HepG2 (cell line): ENCODE measurements around the gene CMTM1. TPM values are rescaled to one million over a fixed set of nuclear protein-coding genes. Genes with fewer than 3 reads are reported as not detected.

Source experiments
- BORCS8-MEF2B ChIP-seq: sonication (generic); formaldehyde crosslinking; IDR thresholded peaks from 2 replicates; pipeline ENCODE4 v1.8.0; 2022; ENCODE audit warnings: mild to moderate bottlenecking, missing genetic modification reagents
- FOSL2 ChIP-seq: sonication (generic); formaldehyde crosslinking; IDR thresholded peaks from 2 replicates; pipeline ENCODE4 v1.4.0; 2020; ENCODE audit warnings: missing genetic modification reagents
- MBNL3 ChIP-seq: fragments of 250-450 bp; sonication (Bioruptor Pico); conservative IDR thresholded peaks from 2 replicates; pipeline ENCODE4 v1.8.0; 2022; ENCODE audit warnings: mild to moderate bottlenecking, inconsistent platforms
- POLR2A ChIP-seq, 2 experiments: IDR thresholded peaks; 2 replicates each; pipeline ENCODE4 v1.6.1; 2011; ENCODE audit warnings: low read depth in 2 of 2, low read length in 2 of 2, mild to moderate bottlenecking in 1 of 2, moderate library complexity in 1 of 2; ENCODE audit not compliant: insufficient read depth in 1 of 2
- SAP130 ChIP-seq: IDR thresholded peaks from 2 replicates; pipeline ENCODE4 v1.6.1; 2016; ENCODE audit warnings: low read depth
- SP4 ChIP-seq: sonication (generic); formaldehyde crosslinking; IDR thresholded peaks from 2 replicates; pipeline ENCODE4 v1.8.1; 2023; ENCODE audit warnings: mild to moderate bottlenecking, missing genetic modification reagents
- ZNF556 ChIP-seq: sonication (generic); formaldehyde crosslinking; IDR thresholded peaks from 2 replicates; pipeline ENCODE4 v1.4.0; 2020; ENCODE audit warnings: mild to moderate bottlenecking, missing genetic modification reagents, borderline replicate concordance
- ZNF777 ChIP-seq: sonication (generic); formaldehyde crosslinking; IDR thresholded peaks from 2 replicates; pipeline ENCODE4 v1.4.0; 2020; ENCODE audit warnings: missing genetic modification reagents
- polyA plus RNA-seq, 8 experiments: library from polyadenylated mRNA; depleted of rRNA in 3 of 8; stranded (reverse) in 7 of 8; unstranded in 1 of 8; fragments of >200 nt; fragmentation: Illumina TruSeq in 4 of 8; extraction: Trizol in 4 of 8; gene quantifications; 2 replicates each; pipeline versions ENCODE4 v1.2.1 to v1.2.3, GENCODE V29; 2011 to 2016; ENCODE audit warnings: low read depth in 4 of 8, missing spikeins in 1 of 8, mixed read lengths in 1 of 8; ENCODE audit not compliant: insufficient read depth in 1 of 8
- total RNA-seq, 5 experiments: library from RNA; depleted of rRNA; stranded (reverse); fragments of >200 nt; fragmentation: Illumina TruSeq; extraction: Trizol; gene quantifications; 2 replicates each; pipeline ENCODE4 v1.2.3, GENCODE V29; 2016; ENCODE audit warnings: low read depth in 1 of 5
- TF ChIP-seq, protein P1 (sequence below): sonication (generic); formaldehyde crosslinking; IDR thresholded peaks from 2 replicates; pipeline ENCODE4 v1.5.0; 2020; ENCODE audit warnings: missing genetic modification reagents, mild to moderate bottlenecking, borderline replicate concordance
- TF ChIP-seq, protein P2 (sequence below): sonication (generic); formaldehyde crosslinking; IDR thresholded peaks from 2 replicates; pipeline ENCODE4 v1.5.1; 2020; ENCODE audit warnings: mild to moderate bottlenecking, missing genetic modification reagents, moderate library complexity
- TF ChIP-seq, protein P3 (sequence below): sonication (generic); formaldehyde crosslinking; IDR thresholded peaks from 2 replicates; pipeline ENCODE4 v1.5.1; 2020; ENCODE audit warnings: missing genetic modification reagents, mild to moderate bottlenecking, borderline replicate concordance
- TF ChIP-seq, protein P4 (sequence below): sonication (generic); formaldehyde crosslinking; IDR thresholded peaks from 2 replicates; pipeline ENCODE4 v1.4.0; 2020; ENCODE audit warnings: missing genetic modification reagents
- TF ChIP-seq, protein P5 (sequence below): sonication (generic); formaldehyde crosslinking; IDR thresholded peaks from 2 replicates; pipeline ENCODE4 v1.5.1; 2020; ENCODE audit warnings: missing genetic modification reagents, mild to moderate bottlenecking, borderline replicate concordance
- TF ChIP-seq, protein P6 (sequence below), 2 experiments: sonication (generic) in 1 of 2; formaldehyde crosslinking in 1 of 2; IDR thresholded peaks; 2 replicates each; pipeline versions ENCODE4 v1.4.0 to v1.6.1; 2016 to 2020; ENCODE audit warnings: borderline replicate concordance in 1 of 2, low read depth in 1 of 2, mild to moderate bottlenecking in 1 of 2, missing genetic modification reagents in 1 of 2

Gene CMTM1
- total and polyA plus RNA-seq, 2 of the 13 experiments (the other 11 are each of a cell fraction or from before 2014, with no cell fraction given), result 1.7 to 2.9 TPM

DNA sequence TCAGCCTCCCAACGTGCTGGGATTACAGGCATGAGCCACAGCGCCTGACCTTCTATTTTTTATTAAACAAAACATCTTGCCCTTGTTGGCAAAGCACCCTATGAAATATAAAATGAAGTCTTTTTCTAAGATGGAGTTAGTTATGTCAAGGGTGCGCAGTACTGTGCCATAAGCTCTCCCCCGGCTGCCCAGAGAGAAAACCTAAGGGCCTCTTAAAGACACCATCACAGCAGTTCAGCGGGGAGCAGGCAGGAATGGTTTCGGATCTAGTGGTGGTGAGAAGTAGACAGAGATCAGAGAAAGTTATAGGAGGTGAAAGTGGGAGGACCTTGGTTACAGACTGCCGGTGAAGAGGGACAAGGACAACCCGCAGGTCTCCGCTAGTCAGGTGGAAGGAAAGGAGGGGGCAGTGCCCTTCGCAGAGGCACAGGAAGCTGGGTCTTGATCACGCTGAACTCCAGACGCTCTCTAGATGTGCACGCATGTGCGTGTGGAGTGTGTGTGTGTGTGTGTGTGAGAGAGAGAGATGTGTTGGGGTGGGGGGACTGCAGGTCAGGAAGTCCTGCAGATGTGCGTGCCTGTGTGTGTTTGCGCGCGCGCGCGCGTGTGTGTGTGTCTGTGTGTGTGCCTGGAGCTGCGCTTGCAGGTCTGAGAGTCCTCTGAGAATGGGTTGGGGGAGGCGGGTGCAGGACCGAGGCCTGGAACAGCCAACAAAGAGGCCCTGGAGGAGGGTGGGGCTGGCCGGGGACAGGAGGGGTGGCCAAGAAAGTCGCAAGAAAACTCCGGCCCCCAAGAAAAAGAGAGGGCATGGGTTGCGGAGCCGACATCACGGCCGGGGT, 37.5 kb downstream of the CMTM1 start (continued):
- TF ChIP-seq, protein P1, sequence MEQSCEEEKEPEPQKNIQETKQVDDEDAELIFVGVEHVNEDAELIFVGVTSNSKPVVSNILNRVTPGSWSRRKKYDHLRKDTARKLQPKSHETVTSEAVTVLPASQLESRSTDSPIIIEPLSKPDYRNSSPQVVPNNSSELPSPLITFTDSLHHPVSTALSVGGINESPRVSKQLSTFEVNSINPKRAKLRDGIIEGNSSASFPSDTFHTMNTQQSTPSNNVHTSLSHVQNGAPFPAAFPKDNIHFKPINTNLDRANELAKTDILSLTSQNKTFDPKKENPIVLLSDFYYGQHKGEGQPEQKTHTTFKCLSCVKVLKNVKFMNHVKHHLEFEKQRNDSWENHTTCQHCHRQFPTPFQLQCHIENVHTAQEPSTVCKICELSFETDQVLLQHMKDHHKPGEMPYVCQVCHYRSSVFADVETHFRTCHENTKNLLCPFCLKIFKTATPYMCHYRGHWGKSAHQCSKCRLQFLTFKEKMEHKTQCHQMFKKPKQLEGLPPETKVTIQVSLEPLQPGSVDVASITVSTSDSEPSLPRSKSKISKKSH (CRISPR knock-in tag), result peak; percentile 90
- TF ChIP-seq, protein P2, sequence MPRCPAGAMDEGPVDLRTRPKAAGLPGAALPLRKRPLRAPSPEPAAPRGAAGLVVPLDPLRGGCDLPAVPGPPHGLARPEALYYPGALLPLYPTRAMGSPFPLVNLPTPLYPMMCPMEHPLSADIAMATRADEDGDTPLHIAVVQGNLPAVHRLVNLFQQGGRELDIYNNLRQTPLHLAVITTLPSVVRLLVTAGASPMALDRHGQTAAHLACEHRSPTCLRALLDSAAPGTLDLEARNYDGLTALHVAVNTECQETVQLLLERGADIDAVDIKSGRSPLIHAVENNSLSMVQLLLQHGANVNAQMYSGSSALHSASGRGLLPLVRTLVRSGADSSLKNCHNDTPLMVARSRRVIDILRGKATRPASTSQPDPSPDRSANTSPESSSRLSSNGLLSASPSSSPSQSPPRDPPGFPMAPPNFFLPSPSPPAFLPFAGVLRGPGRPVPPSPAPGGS, result no peak
- TF ChIP-seq ZNF777 (CRISPR knock-in tag) (peak; percentile 60; the same call in 1 of the 2 replicates), ZNF556 (peak; percentile 92; the same call in 1 of the 2 replicates), POLR2A (IDR thresholded peaks at IDR 0.05; ENCODE audit: insufficient read depth in 1 of 2, low read depth in 2 of 2, low read length in 2 of 2) (peak in 1 of 2 experiments; percentile 76; a peak in 3 of 4 replicates), BORCS8-MEF2B (CRISPR knock-in tag) (no peak), SP4 (CRISPR knock-in tag) (no peak; the same call in 1 of the 2 replicates), SAP130 (CRISPR knock-in tag) (peak; percentile 90), MBNL3 (CRISPR knock-in tag) (no peak), FOSL2 (CRISPR knock-in tag) (peak; percentile 46; the same call in 1 of the 2 replicates)
- TF ChIP-seq, protein P3, sequence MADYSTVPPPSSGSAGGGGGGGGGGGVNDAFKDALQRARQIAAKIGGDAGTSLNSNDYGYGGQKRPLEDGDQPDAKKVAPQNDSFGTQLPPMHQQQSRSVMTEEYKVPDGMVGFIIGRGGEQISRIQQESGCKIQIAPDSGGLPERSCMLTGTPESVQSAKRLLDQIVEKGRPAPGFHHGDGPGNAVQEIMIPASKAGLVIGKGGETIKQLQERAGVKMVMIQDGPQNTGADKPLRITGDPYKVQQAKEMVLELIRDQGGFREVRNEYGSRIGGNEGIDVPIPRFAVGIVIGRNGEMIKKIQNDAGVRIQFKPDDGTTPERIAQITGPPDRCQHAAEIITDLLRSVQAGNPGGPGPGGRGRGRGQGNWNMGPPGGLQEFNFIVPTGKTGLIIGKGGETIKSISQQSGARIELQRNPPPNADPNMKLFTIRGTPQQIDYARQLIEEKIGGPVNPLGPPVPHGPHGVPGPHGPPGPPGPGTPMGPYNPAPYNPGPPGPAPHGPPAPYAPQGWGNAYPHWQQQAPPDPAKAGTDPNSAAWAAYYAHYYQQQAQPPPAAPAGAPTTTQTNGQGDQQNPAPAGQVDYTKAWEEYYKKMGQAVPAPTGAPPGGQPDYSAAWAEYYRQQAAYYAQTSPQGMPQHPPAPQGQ (CRISPR knock-in tag), result no peak; the same call in none of the 2 replicates
- TF ChIP-seq, protein P4, sequence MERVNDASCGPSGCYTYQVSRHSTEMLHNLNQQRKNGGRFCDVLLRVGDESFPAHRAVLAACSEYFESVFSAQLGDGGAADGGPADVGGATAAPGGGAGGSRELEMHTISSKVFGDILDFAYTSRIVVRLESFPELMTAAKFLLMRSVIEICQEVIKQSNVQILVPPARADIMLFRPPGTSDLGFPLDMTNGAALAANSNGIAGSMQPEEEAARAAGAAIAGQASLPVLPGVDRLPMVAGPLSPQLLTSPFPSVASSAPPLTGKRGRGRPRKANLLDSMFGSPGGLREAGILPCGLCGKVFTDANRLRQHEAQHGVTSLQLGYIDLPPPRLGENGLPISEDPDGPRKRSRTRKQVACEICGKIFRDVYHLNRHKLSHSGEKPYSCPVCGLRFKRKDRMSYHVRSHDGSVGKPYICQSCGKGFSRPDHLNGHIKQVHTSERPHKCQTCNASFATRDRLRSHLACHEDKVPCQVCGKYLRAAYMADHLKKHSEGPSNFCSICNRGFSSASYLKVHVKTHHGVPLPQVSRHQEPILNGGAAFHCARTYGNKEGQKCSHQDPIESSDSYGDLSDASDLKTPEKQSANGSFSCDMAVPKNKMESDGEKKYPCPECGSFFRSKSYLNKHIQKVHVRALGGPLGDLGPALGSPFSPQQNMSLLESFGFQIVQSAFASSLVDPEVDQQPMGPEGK (CRISPR knock-in tag), result no peak; the same call in 1 of the 2 replicates
- TF ChIP-seq, protein P5, sequence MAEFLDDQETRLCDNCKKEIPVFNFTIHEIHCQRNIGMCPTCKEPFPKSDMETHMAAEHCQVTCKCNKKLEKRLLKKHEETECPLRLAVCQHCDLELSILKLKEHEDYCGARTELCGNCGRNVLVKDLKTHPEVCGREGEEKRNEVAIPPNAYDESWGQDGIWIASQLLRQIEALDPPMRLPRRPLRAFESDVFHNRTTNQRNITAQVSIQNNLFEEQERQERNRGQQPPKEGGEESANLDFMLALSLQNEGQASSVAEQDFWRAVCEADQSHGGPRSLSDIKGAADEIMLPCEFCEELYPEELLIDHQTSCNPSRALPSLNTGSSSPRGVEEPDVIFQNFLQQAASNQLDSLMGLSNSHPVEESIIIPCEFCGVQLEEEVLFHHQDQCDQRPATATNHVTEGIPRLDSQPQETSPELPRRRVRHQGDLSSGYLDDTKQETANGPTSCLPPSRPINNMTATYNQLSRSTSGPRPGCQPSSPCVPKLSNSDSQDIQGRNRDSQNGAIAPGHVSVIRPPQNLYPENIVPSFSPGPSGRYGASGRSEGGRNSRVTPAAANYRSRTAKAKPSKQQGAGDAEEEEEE, result no peak
- TF ChIP-seq, protein P6, sequence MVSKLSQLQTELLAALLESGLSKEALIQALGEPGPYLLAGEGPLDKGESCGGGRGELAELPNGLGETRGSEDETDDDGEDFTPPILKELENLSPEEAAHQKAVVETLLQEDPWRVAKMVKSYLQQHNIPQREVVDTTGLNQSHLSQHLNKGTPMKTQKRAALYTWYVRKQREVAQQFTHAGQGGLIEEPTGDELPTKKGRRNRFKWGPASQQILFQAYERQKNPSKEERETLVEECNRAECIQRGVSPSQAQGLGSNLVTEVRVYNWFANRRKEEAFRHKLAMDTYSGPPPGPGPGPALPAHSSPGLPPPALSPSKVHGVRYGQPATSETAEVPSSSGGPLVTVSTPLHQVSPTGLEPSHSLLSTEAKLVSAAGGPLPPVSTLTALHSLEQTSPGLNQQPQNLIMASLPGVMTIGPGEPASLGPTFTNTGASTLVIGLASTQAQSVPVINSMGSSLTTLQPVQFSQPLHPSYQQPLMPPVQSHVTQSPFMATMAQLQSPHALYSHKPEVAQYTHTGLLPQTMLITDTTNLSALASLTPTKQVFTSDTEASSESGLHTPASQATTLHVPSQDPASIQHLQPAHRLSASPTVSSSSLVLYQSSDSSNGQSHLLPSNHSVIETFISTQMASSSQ (IDR thresholded peaks at IDR 0.05; ENCODE audit: low read depth), result no peak
- TF ChIP-seq, protein P6 (CRISPR knock-in tag; IDR thresholded peaks at IDR 0.05; ENCODE audit: borderline replicate concordance), result 0 out of 2 replicates have a peak, but pooled peaks have one; percentile 49
